Islet of Langerhans (tissue), 1 donor: ENCODE measurements around the gene TAMALIN.

Experiments
- FAIRE-seq: peaks from one replicate; lab custom pipeline; 2011; peaks lifted over from hg19 to GRCh38; lab: Jason Lieb, UNC

The TAMALIN gene

GRCh38 chr12:52014567-52015530 is 8.1 kb downstream of the TAMALIN start:
- FAIRE-seq, result no peak

GRCh38 chr12:52015532-52016041 is 8.8 kb downstream of the TAMALIN start:
- no peak for FAIRE-seq

GRCh38 chr12:52018433-52019112 is 11.8 kb downstream of the TAMALIN start:
- FAIRE-seq, result no peak

GRCh38 chr12:52019113-52019770 is 12.5 kb downstream of the TAMALIN start:
- no peak for FAIRE-seq

- FAIRE-seq, result no peak
Observed at GRCh38 chr12:52020539-52021336, 14.0 kb downstream of the TAMALIN start.

GRCh38 chr12:52022841-52023181 is 16.1 kb downstream of the TAMALIN start:
- no peak for FAIRE-seq

GRCh38 chr12:52023182-52023975 is 16.6 kb downstream of the TAMALIN start:
- no peak for FAIRE-seq

- no peak for FAIRE-seq
Observed at GRCh38 chr12:52023976-52024688, 17.4 kb downstream of the TAMALIN start.

- no peak for FAIRE-seq
Observed at GRCh38 chr12:52024845-52025230, 18.1 kb downstream of the TAMALIN start.

- FAIRE-seq, result no peak
Observed at GRCh38 chr12:52026263-52026662, 19.5 kb downstream of the TAMALIN start.

GRCh38 chr12:52027085-52027843 is 20.5 kb downstream of the TAMALIN start:
- FAIRE-seq, result no peak

GRCh38 chr12:52029685-52030084 is 22.9 kb downstream of the TAMALIN start:
- no peak for FAIRE-seq

GRCh38 chr12:52032446-52032803 is 25.7 kb downstream of the TAMALIN start:
- no peak for FAIRE-seq

- FAIRE-seq, result no peak
Observed at GRCh38 chr12:52032804-52033445, 26.2 kb downstream of the TAMALIN start.

- FAIRE-seq, result no peak
Observed at GRCh38 chr12:52033446-52034140, 26.8 kb downstream of the TAMALIN start.

GRCh38 chr12:52035190-52035589 is 28.4 kb downstream of the TAMALIN start:
- no peak for FAIRE-seq

GRCh38 chr12:52035926-52036325 is 29.2 kb downstream of the TAMALIN start:
- FAIRE-seq, result no peak

GRCh38 chr12:52036587-52037171 is 29.9 kb downstream of the TAMALIN start:
- FAIRE-seq, result no peak
